NT2/D1 (cell line): ENCODE results near the gene LTF.
"Not testable (repeated sequence)": the region's sequence is repeated elsewhere in the genome, so short reads cannot be mapped to it uniquely, and the experiment has no call there.

Experiments
- SUZ12 ChIP-seq: IDR thresholded peaks from 2 replicates; pipeline ENCODE4 v1.6.1; 2011; ENCODE audit not compliant: insufficient read length, insufficient read depth; ENCODE audit errors: extremely low read depth
- YY1 ChIP-seq: IDR thresholded peaks from 2 replicates; pipeline ENCODE4 v1.6.1; 2011; ENCODE audit not compliant: insufficient read length, insufficient read depth
- ZNF274 ChIP-seq: IDR thresholded peaks from 2 replicates; pipeline ENCODE4 v1.6.1; 2011; ENCODE audit warnings: mild to moderate bottlenecking, low read depth, low read length

DNA sequence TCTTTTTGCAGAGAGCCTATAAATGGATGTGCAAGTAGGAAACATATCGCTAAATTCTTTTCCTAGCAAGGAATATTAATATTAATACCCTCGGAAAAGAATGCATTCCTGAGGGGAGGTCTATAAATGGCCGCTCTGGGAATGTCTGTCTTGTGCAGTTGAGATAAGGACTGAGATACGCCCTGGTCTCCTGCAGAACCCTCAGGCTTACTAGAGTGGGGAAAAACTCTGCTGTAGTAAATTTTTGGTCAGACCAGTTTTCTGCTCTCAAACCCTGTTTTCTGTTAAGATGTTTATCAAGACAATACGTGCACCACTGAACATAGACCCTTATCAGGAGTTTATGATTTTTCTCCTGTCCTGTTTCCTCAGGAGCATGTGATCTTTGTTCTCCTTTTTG is 32.8 kb downstream of the LTF start:
- TF ChIP-seq YY1, SUZ12, ZNF274: not testable (repeated sequence)
